Sigmoid colon (tissue), 7 donors: Measurements from ENCODE around the gene TTC39A. TPM values are rescaled to one million over a fixed set of nuclear protein-coding genes. Genes with fewer than 3 reads are reported as not detected.

Experiments
- DNase-seq: peaks from one replicate; pipeline ENCODE4 v3.0.0-alpha.2; 2019
- H3K27ac ChIP-seq, 4 donors: fragments of 200-600 bp; sonication (generic); one replicate each; pipeline ENCODE4 v1.5.1; 2016 to 2019; ENCODE audit warnings: mild to moderate bottlenecking in 1 of 4
- H3K27me3 ChIP-seq, 3 donors: fragments of 200-600 bp; sonication (generic); one replicate each; pipeline ENCODE4 v1.5.1; 2019; ENCODE audit warnings: mild to moderate bottlenecking in 1 of 3
- H3K36me3 ChIP-seq, 4 donors: fragments of 200-600 bp; sonication (generic); one replicate each; pipeline ENCODE4 v1.5.1; 2016 to 2019
- H3K4me1 ChIP-seq, 4 donors: fragments of 200-600 bp; sonication (generic); one replicate each; pipeline ENCODE4 v1.5.1; 2017 to 2019
- H3K4me3 ChIP-seq, 4 donors: fragments of 200-600 bp; sonication (generic); one replicate each; pipeline ENCODE4 v1.5.1; 2017 to 2019; ENCODE audit warnings: mild to moderate bottlenecking in 2 of 4, moderate library complexity in 1 of 4
- H3K9me3 ChIP-seq, 4 donors: fragments of 200-600 bp in 3 of 4; sonication (generic) in 3 of 4; one replicate each; pipeline versions ENCODE4 v1.5.1 to v1.6.1; 2013 to 2019
- EP300 ChIP-seq, 4 donors: sonication (generic); formaldehyde crosslinking; IDR thresholded peaks; one replicate each; pipeline ENCODE4 v1.6.1; 2017; ENCODE audit warnings: antibody characterized with exemption in 4 of 4
- POLR2A ChIP-seq, 2 donors: fragments of 450-650 bp; IDR thresholded peaks; one replicate each; pipeline ENCODE4 v1.6.1; 2016; ENCODE audit warnings: antibody characterized with exemption in 2 of 2, mild to moderate bottlenecking in 2 of 2, moderate library complexity in 2 of 2
- POLR2AphosphoS5 ChIP-seq, 4 donors: sonication (generic); formaldehyde crosslinking; IDR thresholded peaks; one replicate each; pipeline ENCODE4 v1.6.1; 2017; ENCODE audit warnings: antibody characterized with exemption in 4 of 4
- WGBS, 2 donors: extraction: QIAGEN DNeasy Blood & Tissue Kit; methylation state at CpG; one replicate each; pipeline ENCODE4 v1.1.7; 2013; 5-methylcytosine and 5-hydroxymethylcytosine counted together
- intact Hi-C: fragments of 100-400 bp; cut with DNase I; formaldehyde crosslinking; loops from one replicate; pipeline ENCODE4 v1.15.1; 2023
- polyA plus RNA-seq, 3 donors: library from polyadenylated mRNA; stranded (reverse); fragments of 200-250 nt; gene quantifications; one replicate each; pipeline ENCODE4 v1.2.3, GENCODE V29; 2013
- total RNA-seq, 4 donors: library from RNA; depleted of rRNA; stranded (reverse); fragments of >200 nt; gene quantifications; one replicate each; pipeline ENCODE4 v1.1.0, GENCODE V29; 2016
- TF ChIP-seq, protein P1 (sequence below), 4 experiments: fragments of 450-650 bp in 3 of 4; fragments of 200-600 bp in 1 of 4; IDR thresholded peaks; one replicate each; pipeline ENCODE4 v1.5.1; 2016 to 2019; ENCODE audit warnings: antibody characterized with exemption in 4 of 4, mild to moderate bottlenecking in 3 of 4, moderate library complexity in 2 of 4
- donor health status: healthy with polysubstance abuse.
- donor health status: Bipolar disorder and iron deficiency.
- donor health status: healthy.

The TTC39A gene
- total and polyA plus RNA-seq, 7 donors: under 0.01 to 71.7 (median 16.3) TPM; not detected in 1

DNA sequence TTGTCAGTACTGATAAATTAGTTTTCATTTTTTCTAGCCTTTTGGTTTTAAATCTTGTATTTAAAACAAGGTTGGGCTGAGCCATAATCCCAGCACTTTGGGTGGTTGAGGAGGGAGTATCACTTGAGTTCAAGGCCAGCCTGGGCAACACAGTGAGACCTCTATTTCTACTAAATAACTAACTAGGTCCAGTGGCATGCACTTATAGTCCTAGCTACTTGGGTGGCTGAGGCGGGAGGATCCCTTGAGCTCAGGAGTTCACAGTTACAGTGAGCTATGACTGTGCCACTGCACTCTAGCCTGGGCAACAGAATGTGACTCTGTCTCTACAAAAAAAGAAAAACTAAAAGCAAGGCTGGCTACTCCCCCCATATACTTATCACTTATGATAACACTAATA, 21.5 kb upstream of the TTC39A start:
- H3K4me3 ChIP-seq: no peak overlapping the region
- 96 to 100% methylated on average over 1 of the region's 1 CpG for WGBS, 2 donors
- H3K9me3 ChIP-seq: no peaks in the 10 kb centered on the region
- no peaks in the 10 kb centered on the region for H3K27me3 ChIP-seq
- DNase-seq: no peak
- no peak overlapping the region for H3K27ac ChIP-seq
- H3K36me3 ChIP-seq: peaks cover 0 to 38% (median 6%) of the 10 kb centered on the region in 4 donors
- intact Hi-C loops: no loop called here
- TF ChIP-seq POLR2A (IDR thresholded peaks at IDR 0.05) (no peak), EP300 (IDR thresholded peaks at IDR 0.05) (no peak), POLR2AphosphoS5 (IDR thresholded peaks at IDR 0.05) (no peak)
- TF ChIP-seq, protein P1, sequence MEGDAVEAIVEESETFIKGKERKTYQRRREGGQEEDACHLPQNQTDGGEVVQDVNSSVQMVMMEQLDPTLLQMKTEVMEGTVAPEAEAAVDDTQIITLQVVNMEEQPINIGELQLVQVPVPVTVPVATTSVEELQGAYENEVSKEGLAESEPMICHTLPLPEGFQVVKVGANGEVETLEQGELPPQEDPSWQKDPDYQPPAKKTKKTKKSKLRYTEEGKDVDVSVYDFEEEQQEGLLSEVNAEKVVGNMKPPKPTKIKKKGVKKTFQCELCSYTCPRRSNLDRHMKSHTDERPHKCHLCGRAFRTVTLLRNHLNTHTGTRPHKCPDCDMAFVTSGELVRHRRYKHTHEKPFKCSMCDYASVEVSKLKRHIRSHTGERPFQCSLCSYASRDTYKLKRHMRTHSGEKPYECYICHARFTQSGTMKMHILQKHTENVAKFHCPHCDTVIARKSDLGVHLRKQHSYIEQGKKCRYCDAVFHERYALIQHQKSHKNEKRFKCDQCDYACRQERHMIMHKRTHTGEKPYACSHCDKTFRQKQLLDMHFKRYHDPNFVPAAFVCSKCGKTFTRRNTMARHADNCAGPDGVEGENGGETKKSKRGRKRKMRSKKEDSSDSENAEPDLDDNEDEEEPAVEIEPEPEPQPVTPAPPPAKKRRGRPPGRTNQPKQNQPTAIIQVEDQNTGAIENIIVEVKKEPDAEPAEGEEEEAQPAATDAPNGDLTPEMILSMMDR (IDR thresholded peaks at IDR 0.05): no peak
- no peaks in the 10 kb centered on the region for H3K4me1 ChIP-seq

DNA sequence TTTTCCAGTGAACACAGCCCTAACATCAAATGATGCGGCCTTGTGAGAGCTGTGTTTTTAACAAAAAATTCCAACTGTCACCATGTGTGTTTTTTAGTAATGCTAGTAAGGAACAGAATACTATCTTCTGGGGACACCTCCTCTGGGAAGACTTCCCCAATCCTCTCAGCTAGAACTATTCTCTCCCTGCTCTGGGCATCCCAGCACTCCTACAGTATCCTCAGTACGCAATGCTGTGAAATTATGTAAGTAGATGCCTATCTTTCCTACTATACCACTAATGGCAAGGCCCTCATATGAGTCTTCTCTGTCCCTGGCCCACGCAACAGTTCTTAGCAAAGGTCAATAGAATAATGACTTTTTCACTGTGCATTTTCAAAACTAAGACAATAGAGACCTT, 19.5 kb upstream of the TTC39A start:
- 95% methylated on average over 3 of the region's 3 CpGs for WGBS, 2 donors
- H3K9me3 ChIP-seq: no peaks in the 10 kb centered on the region
- TF ChIP-seq POLR2A (IDR thresholded peaks at IDR 0.05) (no peak), POLR2AphosphoS5 (IDR thresholded peaks at IDR 0.05) (no peak), EP300 (IDR thresholded peaks at IDR 0.05) (no peak)
- TF ChIP-seq, protein P1 (IDR thresholded peaks at IDR 0.05): no peak
- no peak overlapping the region for H3K27ac ChIP-seq
- DNase-seq: no peak
- intact Hi-C loops: no loop called here
- peaks cover 0 to 18% (median under 1%) of the 10 kb centered on the region in 4 donors for H3K36me3 ChIP-seq
- peaks cover 4 to 16% (median 7%) of the 10 kb centered on the region in 3 donors for H3K27me3 ChIP-seq
- H3K4me3 ChIP-seq: no peak overlapping the region
- H3K4me1 ChIP-seq: peaks cover 0 to 5% (median 2%) of the 10 kb centered on the region in 4 donors

DNA sequence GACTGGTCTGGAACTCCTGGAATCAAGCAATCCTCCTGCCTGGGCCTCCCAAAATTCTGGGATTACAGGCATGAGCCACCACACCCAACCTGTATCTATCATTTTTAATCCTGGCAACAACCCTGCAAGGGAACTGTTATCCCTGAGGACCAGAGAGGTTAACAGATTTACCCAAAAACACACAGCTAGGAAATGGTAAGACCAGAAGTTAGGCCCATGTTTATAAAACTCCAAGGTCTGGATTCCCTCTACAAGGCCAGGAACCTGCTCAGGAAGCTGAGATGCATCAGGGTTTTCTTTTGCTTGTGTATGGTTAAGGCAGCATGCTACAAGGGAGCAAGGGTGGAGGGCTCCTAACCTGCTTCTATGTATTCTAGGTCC, 17.8 kb upstream of the TTC39A start:
- no peak for TF ChIP-seq EP300 (IDR thresholded peaks at IDR 0.05)
- TF ChIP-seq POLR2AphosphoS5 (IDR thresholded peaks at IDR 0.05): no peak
- TF ChIP-seq POLR2A (IDR thresholded peaks at IDR 0.05): no peak
- TF ChIP-seq, protein P1 (IDR thresholded peaks at IDR 0.05): no peak
- no peak overlapping the region for H3K27ac ChIP-seq
- no peak overlapping the region for H3K4me3 ChIP-seq
- H3K36me3 ChIP-seq: peaks cover 0 to under 1% (median 0%) of the 10 kb centered on the region in 4 donors
- no peaks in the 10 kb centered on the region for H3K9me3 ChIP-seq
- peaks cover 0 to 10% (median 6%) of the 10 kb centered on the region in 4 donors for H3K4me1 ChIP-seq
- intact Hi-C loops: no loop called here
- H3K27me3 ChIP-seq: peaks cover 15 to 33% (median 24%) of the 10 kb centered on the region in 3 donors
- DNase-seq: no peak

DNA sequence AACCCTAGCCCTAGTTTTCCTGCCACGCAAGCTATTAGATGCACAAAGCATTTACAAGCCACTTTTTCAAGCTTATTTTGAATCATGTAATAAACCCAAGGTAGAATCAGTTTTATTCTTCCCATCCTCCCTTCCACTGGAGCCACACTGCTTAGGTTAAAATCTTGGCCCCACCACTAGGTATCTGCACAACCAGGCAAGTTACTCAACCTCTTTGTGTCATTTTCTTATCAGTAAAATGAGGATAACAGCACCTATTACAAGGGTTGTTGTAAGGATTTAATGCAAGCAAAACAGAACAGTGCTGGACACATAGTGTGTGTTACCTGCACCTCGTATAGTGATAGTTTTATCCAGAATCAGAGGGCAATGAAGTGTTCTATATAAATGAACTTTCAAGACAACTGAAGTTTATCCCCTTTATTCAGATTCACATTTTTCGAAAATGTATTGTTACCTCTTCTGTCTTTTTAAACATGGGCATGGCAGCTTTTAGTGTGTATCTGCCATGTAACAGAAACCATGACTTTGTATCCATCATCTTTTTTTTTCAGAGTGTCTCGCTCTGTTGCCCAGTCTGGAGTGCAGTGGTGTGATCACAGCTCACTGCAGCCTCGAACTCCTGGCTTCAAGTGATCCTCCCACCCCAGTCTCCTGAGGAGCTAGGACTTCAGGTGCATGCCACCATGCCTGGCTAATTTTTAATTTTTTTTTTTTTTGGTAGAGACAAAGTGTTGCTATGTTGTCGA, 17.2 kb upstream of the TTC39A start:
- WGBS, 2 donors: 70 to 90% methylated on average over 6 of the region's 6 CpGs
- no peak for DNase-seq
- intact Hi-C loops: no loop called here
- H3K4me1 ChIP-seq: peaks cover 0 to 10% (median 6%) of the 10 kb centered on the region in 4 donors
- TF ChIP-seq POLR2AphosphoS5 (IDR thresholded peaks at IDR 0.05) (no peak), POLR2A (IDR thresholded peaks at IDR 0.05) (no peak), EP300 (IDR thresholded peaks at IDR 0.05) (no peak)
- TF ChIP-seq, protein P1 (IDR thresholded peaks at IDR 0.05): no peak
- peaks cover 15 to 39% (median 29%) of the 10 kb centered on the region in 3 donors for H3K27me3 ChIP-seq
- H3K27ac ChIP-seq: no peak overlapping the region
- H3K36me3 ChIP-seq: no peaks in the 10 kb centered on the region
- no peaks in the 10 kb centered on the region for H3K9me3 ChIP-seq
- H3K4me3 ChIP-seq: no peak overlapping the region
